Mesenchymal stem cell (in vitro differentiated cells and primary cell): ENCODE measurements around the gene ARHGEF7.
"Not testable (repeated sequence)": the region's sequence is repeated elsewhere in the genome, so short reads cannot be mapped to it uniquely, and the experiment has no call there.

Source experiments
- DNase-seq: peaks from one replicate; pipeline ENCODE4 v3.0.0-alpha.2; 2013
- H2AFZ ChIP-seq: one replicate; pipeline ENCODE4 v1.6.1; 2013; ENCODE audit warnings: low read depth, mild to moderate bottlenecking, control low read depth, inconsistent platforms, low read length, moderate library complexity
- H2AK5ac ChIP-seq: 2 replicates; pipeline ENCODE4 v1.6.1; 2013; ENCODE audit warnings: low read length, moderate library complexity, mild to moderate bottlenecking, inconsistent platforms; ENCODE audit not compliant: severe bottlenecking
- H2BK120ac ChIP-seq: one replicate; pipeline ENCODE4 v1.6.1; 2013; ENCODE audit warnings: low read depth, mild to moderate bottlenecking, inconsistent platforms, low read length, moderate library complexity
- H2BK12ac ChIP-seq, 2 experiments: one replicate each; pipeline ENCODE4 v1.6.1; 2013; ENCODE audit warnings: inconsistent platforms in 2 of 2, low read length in 2 of 2, mild to moderate bottlenecking in 2 of 2, moderate library complexity in 2 of 2, control low read depth in 1 of 2
- H2BK15ac ChIP-seq: one replicate; pipeline ENCODE4 v1.6.1; 2013; ENCODE audit warnings: mild to moderate bottlenecking, low read depth, inconsistent platforms; ENCODE audit not compliant: poor library complexity, severe bottlenecking
- H2BK5ac ChIP-seq: 2 replicates; pipeline ENCODE4 v1.6.1; 2013; ENCODE audit warnings: low read depth, mild to moderate bottlenecking, low read length, control low read depth, inconsistent platforms; ENCODE audit not compliant: poor library complexity, severe bottlenecking
- H3K14ac ChIP-seq, 2 experiments: one replicate each; pipeline ENCODE4 v1.6.1; 2013; ENCODE audit warnings: inconsistent platforms in 2 of 2, low read length in 2 of 2, control low read depth in 1 of 2, mild to moderate bottlenecking in 1 of 2, moderate library complexity in 1 of 2
- H3K18ac ChIP-seq, 2 experiments: one replicate each; pipeline ENCODE4 v1.6.1; 2013; ENCODE audit warnings: inconsistent platforms in 2 of 2, low read length in 2 of 2, control low read depth in 1 of 2, low read depth in 1 of 2, mild to moderate bottlenecking in 1 of 2
- H3K23ac ChIP-seq, 2 experiments: one replicate each; pipeline ENCODE4 v1.6.1; 2013; ENCODE audit warnings: inconsistent platforms in 2 of 2, low read length in 2 of 2, mild to moderate bottlenecking in 2 of 2, moderate library complexity in 2 of 2, control low read depth in 1 of 2
- H3K27ac ChIP-seq: 2 replicates; pipeline ENCODE4 v1.5.1; 2013; ENCODE audit warnings: mild to moderate bottlenecking, moderate library complexity, low read length, control low read depth, inconsistent platforms; ENCODE audit not compliant: poor library complexity, severe bottlenecking
- H3K27me3 ChIP-seq, 2 experiments: 2 replicates each; pipeline versions ENCODE4 v1.6.1 to v1.7.0; 2013; ENCODE audit warnings: low read length in 2 of 2, mild to moderate bottlenecking in 2 of 2, moderate library complexity in 2 of 2, control low read depth in 1 of 2, inconsistent platforms in 1 of 2; ENCODE audit not compliant: control insufficient read depth in 1 of 2, insufficient read depth in 1 of 2
- H3K36me3 ChIP-seq, 2 experiments: 2 replicates each; pipeline versions ENCODE4 v1.6.1 to v1.7.0; 2013; ENCODE audit warnings: low read length in 2 of 2, control low read depth in 1 of 2, inconsistent platforms in 1 of 2, low read depth in 1 of 2, mild to moderate bottlenecking in 1 of 2; ENCODE audit not compliant: insufficient read depth in 2 of 2, control insufficient read depth in 1 of 2
- H3K4ac ChIP-seq, 2 experiments: one replicate each; pipeline ENCODE4 v1.6.1; 2013; ENCODE audit warnings: inconsistent platforms in 2 of 2, low read length in 2 of 2, mild to moderate bottlenecking in 2 of 2, moderate library complexity in 2 of 2, control low read depth in 1 of 2, low read depth in 1 of 2
- H3K4me1 ChIP-seq: 2 replicates; pipeline ENCODE4 v1.6.1; 2013; ENCODE audit warnings: low read depth, low read length, control low read depth; ENCODE audit not compliant: control insufficient read depth, insufficient read depth
- H3K4me2 ChIP-seq: 2 replicates; pipeline ENCODE4 v1.6.1; 2013; ENCODE audit warnings: low read length, mild to moderate bottlenecking, inconsistent platforms; ENCODE audit not compliant: poor library complexity, severe bottlenecking
- H3K4me3 ChIP-seq, 2 experiments: 2 replicates each; pipeline versions ENCODE4 v1.5.1 to v1.7.0; 2013; ENCODE audit warnings: low read length in 2 of 2, mild to moderate bottlenecking in 2 of 2, control low read depth in 1 of 2, low read depth in 1 of 2; ENCODE audit not compliant: insufficient read depth in 1 of 2
- H3K79me1 ChIP-seq: replicated peaks from 2 replicates; pipeline ENCODE4 v1.6.1; 2013; ENCODE audit warnings: mild to moderate bottlenecking, control low read depth, low read length, inconsistent platforms; ENCODE audit not compliant: poor library complexity, severe bottlenecking
- H3K9ac ChIP-seq: 2 replicates; pipeline ENCODE4 v1.7.0; 2013; ENCODE audit warnings: mild to moderate bottlenecking, low read length, moderate library complexity
- H3K9me3 ChIP-seq: 2 replicates; pipeline ENCODE4 v1.7.0; 2013; ENCODE audit warnings: mild to moderate bottlenecking, low read length; ENCODE audit not compliant: control insufficient read depth
- H4K8ac ChIP-seq: one replicate; pipeline ENCODE4 v1.6.1; 2013; ENCODE audit warnings: inconsistent platforms, mild to moderate bottlenecking, low read length, moderate library complexity
- H4K91ac ChIP-seq: one replicate; pipeline ENCODE4 v1.6.1; 2013; ENCODE audit warnings: mild to moderate bottlenecking, low read length, inconsistent platforms
- WGBS: methylation state at CpG from one replicate; pipeline ENCODE4 v1.1.7; 2013; ENCODE audit warnings: mixed read lengths; 5-methylcytosine and 5-hydroxymethylcytosine counted together

Gene ARHGEF7

DNA sequence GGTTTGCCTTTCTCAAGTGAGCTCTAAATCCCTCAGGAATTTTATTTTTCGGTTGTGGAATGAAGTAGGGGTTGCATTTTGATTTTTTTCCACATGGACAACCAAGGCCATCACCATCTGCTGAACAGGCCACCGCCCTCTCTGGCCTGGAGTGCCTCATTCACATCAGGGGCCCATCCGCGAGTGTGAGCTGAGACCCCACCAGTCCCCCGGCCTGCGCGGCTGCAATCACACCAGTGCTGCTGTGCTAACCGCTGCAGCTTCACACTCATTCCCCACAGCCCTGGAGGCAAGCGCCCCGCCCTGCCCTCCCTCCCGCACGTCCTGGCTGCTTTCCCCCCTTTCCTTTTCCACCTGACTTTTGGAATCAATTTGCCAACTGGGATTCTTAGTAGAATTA is 35.7 kb upstream of the ARHGEF7 start:
- Histone ChIP-seq H3K4me2 (no peak overlapping the region), H2BK5ac (no peak overlapping the region), H2BK120ac (no peak overlapping the region), H3K79me1 (no peaks in the 10 kb centered on the region), H3K4ac (no peak overlapping the region), H3K27me3 (peaks cover 0 to 6% of the 10 kb centered on the region in 2 experiments), H3K23ac (no peak overlapping the region), H2BK15ac (no peak overlapping the region), H2AFZ (no peak overlapping the region), H3K14ac (no peak overlapping the region), H3K36me3 (no peaks in the 10 kb centered on the region), H4K8ac (no peak overlapping the region), H2AK5ac (no peak overlapping the region), H2BK12ac (no peak overlapping the region), H3K18ac (no peak overlapping the region), H3K9me3 (peaks cover 3% of the 10 kb centered on the region), H3K27ac (no peak overlapping the region), H4K91ac (no peak overlapping the region), H3K9ac (no peak overlapping the region), H3K4me1 (no peaks in the 10 kb centered on the region), H3K4me3 (no peak overlapping the region)
- WGBS: 83% methylated on average over 7 of the region's 12 CpGs
- DNase-seq: no peak

GRCh38 chr13:111080642-111081041 is 34.5 kb upstream of the ARHGEF7 start:
- no peak overlapping the region for H3K4ac ChIP-seq

GRCh38 chr13:111082240-111082639 is 32.9 kb upstream of the ARHGEF7 start:
- no peak overlapping the region for H3K4me2 ChIP-seq
- no peaks in the 10 kb centered on the region for H3K79me1 ChIP-seq
- H2BK12ac ChIP-seq: no peak overlapping the region
- DNase-seq: no peak
- H4K91ac ChIP-seq: no peak overlapping the region
- no peak overlapping the region for H2BK15ac ChIP-seq
- H3K14ac ChIP-seq: no peak overlapping the region
- peaks cover 0 to 6% of the 10 kb centered on the region in 2 experiments for H3K27me3 ChIP-seq
- H2AK5ac ChIP-seq: no peak overlapping the region
- no peak overlapping the region for H3K4ac ChIP-seq
- H3K18ac ChIP-seq: no peak overlapping the region
- WGBS: 55% methylated on average over 4 of the region's 4 CpGs
- H3K4me3 ChIP-seq: no peak overlapping the region
- H3K23ac ChIP-seq: no peak overlapping the region
- no peak overlapping the region for H3K27ac ChIP-seq
- H3K4me1 ChIP-seq: no peaks in the 10 kb centered on the region
- no peak overlapping the region for H4K8ac ChIP-seq
- H3K9me3 ChIP-seq: no peaks in the 10 kb centered on the region
- H2BK120ac ChIP-seq: no peak overlapping the region
- no peak overlapping the region for H2BK5ac ChIP-seq
- H2AFZ ChIP-seq: no peak overlapping the region
- no peaks in the 10 kb centered on the region for H3K36me3 ChIP-seq
- no peak overlapping the region for H3K9ac ChIP-seq

More at GRCh38 chr13:111080642-111081041, 34.5 kb upstream of the ARHGEF7 start:
- Histone ChIP-seq H3K27me3 (peaks cover 0 to 6% of the 10 kb centered on the region in 2 experiments), H3K79me1 (no peaks in the 10 kb centered on the region), H3K4me2 (no peak overlapping the region), H3K9me3 (no peaks in the 10 kb centered on the region), H3K36me3 (no peaks in the 10 kb centered on the region), H2AK5ac (no peak overlapping the region), H3K14ac (no peak overlapping the region), H3K18ac (no peak overlapping the region), H4K8ac (no peak overlapping the region), H2BK120ac (no peak overlapping the region), H3K27ac (no peak overlapping the region), H2BK12ac (no peak overlapping the region), H2BK5ac (no peak overlapping the region), H3K4me1 (no peaks in the 10 kb centered on the region), H4K91ac (no peak overlapping the region), H3K9ac (no peak overlapping the region), H3K23ac (no peak overlapping the region), H3K4me3 (no peak overlapping the region), H2BK15ac (no peak overlapping the region), H2AFZ (no peak overlapping the region)
- 57% methylated on average over 3 of the region's 5 CpGs for WGBS
- no peak for DNase-seq

- not testable (repeated sequence) for H3K4me1 ChIP-seq, H2BK12ac ChIP-seq, H2BK120ac ChIP-seq, H3K9ac ChIP-seq, H3K4me2 ChIP-seq, H3K14ac ChIP-seq, H3K36me3 ChIP-seq, H3K18ac ChIP-seq, H2AFZ ChIP-seq, H4K8ac ChIP-seq, H3K23ac ChIP-seq, H3K4me3 ChIP-seq, H3K4ac ChIP-seq, H3K27ac ChIP-seq, H2BK15ac ChIP-seq, H2AK5ac ChIP-seq, H4K91ac ChIP-seq, H3K27me3 ChIP-seq, H3K79me1 ChIP-seq, H3K9me3 ChIP-seq, DNase-seq, H2BK5ac ChIP-seq
- 95% methylated on average over 14 of the region's 14 CpGs for whole genome bisulfite sequencing
Observed at GRCh38 chr13:111082769-111083168, 32.3 kb upstream of the ARHGEF7 start.
